C4-2B (cell line): ENCODE results near the gene HAPLN3.

Experiments
- H3K27ac ChIP-seq: fragments of 450-650 bp; 2 replicates; pipeline ENCODE4 v1.5.1; 2017
- CTCF ChIP-seq: fragments of 450-650 bp; conservative IDR thresholded peaks from 2 replicates; pipeline ENCODE4 v1.5.1; 2017; ENCODE audit warnings: mild to moderate bottlenecking
- ZFX ChIP-seq: fragments of 450-650 bp; IDR thresholded peaks from 2 replicates; pipeline ENCODE4 v1.6.1; 2017

The HAPLN3 gene

GRCh38 chr15:88876573-88876972, 18.8 kb downstream of the HAPLN3 start:
- no peak for TF ChIP-seq ZFX
- H3K27ac ChIP-seq = no peak overlapping the region

GRCh38 chr15:88874684-88875083, 20.7 kb downstream of the HAPLN3 start:
- TF ChIP-seq ZFX (no peak), CTCF (no peak)
- no peak overlapping the region for H3K27ac ChIP-seq

- TF ChIP-seq CTCF = no peak
- no peak for TF ChIP-seq ZFX
- no peak overlapping the region for H3K27ac ChIP-seq
These were observed 21.1 kb downstream of the HAPLN3 start for GRCh38 chr15:88874275-88874674.

- H3K27ac ChIP-seq = no peak overlapping the region
- TF ChIP-seq ZFX (no peak), CTCF (no peak)
These were observed 21.6 kb downstream of the HAPLN3 start for GRCh38 chr15:88873786-88874185.

- peak overlapping the region; percentile 15 for H3K27ac ChIP-seq
- no peak for TF ChIP-seq CTCF
- no peak for TF ChIP-seq ZFX
These were observed 22.6 kb downstream of the HAPLN3 start for GRCh38 chr15:88872706-88873105.

GRCh38 chr15:88872106-88872505, 23.2 kb downstream of the HAPLN3 start:
- no peak for TF ChIP-seq CTCF
- TF ChIP-seq ZFX = no peak
- peak overlapping the region; percentile 15 for H3K27ac ChIP-seq

- no peak overlapping the region for H3K27ac ChIP-seq
- no peak for TF ChIP-seq ZFX
- TF ChIP-seq CTCF = no peak
These were observed 24.0 kb downstream of the HAPLN3 start for GRCh38 chr15:88871313-88871712.

- 0 out of 2 replicates have a peak overlapping the region, but pooled peaks have one; percentile 10 for H3K27ac ChIP-seq
- TF ChIP-seq ZFX (no peak), CTCF (no peak)
These were observed 29.0 kb downstream of the HAPLN3 start for GRCh38 chr15:88866295-88866881.
